Measurements from ENCODE around the gene PTPRD.

The PTPRD gene

DNA sequence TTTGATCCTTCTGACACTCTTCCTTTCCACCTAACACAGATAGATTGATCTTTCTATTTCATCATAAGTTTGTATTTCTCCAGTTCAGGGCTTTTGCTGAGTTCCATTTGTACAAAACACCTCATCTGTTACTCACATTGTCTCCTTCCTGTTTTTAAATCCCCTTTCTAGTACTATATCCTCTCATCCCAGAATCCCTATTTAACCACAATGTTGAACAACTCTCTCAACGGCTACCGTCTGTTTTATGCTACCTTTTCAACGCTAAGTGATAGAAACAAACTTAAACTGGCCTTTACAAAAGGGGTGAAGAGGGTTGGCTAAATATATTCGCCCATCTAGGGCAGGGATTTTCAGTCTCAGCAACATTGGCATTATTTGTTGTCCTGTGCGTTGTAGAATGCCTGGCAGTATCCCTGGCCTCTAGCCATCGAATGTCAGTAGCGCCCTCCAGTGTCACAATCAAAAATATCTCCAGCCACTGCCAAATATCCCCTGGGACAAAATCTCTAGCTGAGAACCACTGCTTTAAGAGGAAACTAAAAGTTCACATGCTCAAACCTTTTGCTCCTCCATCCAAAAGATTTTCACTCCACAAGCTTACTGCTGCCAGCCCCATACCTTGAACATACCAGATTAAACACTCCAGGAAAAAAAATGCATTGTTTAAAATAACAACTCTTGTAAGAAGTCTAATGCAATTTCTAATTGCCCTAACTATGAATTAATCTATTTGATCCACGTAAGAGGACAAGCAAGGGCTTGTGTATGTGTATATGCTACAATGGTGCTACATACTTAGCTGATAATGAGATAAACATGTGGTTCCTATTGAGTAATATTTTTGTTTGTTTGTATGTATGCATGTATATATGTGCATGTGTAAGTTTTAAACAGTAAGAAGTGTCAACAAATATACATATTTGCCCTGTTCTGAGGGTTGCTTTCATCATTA is 344.0 kb downstream of the PTPRD start:
- DNase-seq (ENCODE audit: low read depth in 3 of 3): no peak

DNA sequence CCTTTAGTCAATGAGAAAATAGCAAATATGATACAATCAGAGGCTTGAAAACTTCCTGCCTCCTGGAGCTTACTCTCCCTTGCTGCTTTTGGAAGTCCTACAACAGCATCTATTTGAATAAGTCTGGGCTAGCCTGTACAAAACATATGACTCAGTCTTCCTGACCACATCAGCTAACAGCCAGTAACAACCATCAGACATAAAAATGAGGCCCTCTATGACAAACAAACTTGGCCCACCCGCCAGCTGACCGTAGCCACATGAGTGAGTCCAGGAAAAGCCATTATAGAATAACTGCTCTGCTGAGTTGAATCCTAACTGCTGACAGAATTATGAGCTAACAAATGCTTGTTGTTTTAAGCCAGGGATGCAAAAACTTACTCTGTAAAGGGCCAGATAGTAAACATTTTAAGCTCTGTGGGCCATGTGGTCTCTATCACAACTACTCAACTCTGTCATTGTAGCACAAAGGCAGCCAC is 347.6 kb downstream of the PTPRD start:
- no peak for DNase-seq (ENCODE audit: low read depth in 3 of 3)

DNA sequence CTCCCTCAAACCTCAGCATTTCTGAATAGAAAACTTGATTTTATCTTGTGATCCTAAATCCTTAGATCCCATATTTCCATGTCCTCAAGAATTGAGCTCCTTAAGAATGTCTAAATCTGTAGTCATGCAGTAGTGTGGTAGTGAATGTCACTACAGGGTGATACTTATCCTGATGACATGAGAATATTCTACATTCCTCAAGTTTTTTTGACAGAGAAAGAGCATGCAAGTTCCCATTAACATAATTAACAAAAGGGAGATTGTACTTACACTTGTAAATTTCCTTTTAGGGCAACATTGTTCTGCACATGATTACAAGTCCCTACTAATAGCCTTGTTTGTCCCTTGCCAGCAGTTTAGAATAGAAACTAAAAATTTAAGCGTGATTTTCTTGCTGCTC is 352.3 kb downstream of the PTPRD start:
- DNase-seq (ENCODE audit: low read depth in 3 of 3): no peak

DNA sequence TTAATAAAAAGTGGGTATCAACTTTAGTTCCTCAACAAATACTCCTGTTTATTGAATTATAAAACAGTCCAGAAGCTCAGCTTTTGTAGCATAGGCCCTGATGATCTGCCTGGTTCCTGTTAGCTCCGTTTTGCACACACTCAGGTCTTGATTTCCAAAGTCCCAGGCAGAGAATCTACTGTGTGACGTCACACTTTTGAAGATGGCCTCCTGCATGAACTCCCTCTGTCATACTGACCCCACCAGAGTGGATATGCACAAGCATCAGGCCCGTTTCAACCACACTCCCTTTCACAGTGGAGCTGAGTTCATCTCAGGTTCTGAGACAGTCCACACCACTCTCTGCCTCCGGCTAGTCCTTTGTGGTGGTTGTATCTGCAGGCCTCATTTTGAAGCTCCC is 353.1 kb downstream of the PTPRD start:
- no peak for DNase-seq (ENCODE audit: low read depth in 3 of 3)

DNA sequence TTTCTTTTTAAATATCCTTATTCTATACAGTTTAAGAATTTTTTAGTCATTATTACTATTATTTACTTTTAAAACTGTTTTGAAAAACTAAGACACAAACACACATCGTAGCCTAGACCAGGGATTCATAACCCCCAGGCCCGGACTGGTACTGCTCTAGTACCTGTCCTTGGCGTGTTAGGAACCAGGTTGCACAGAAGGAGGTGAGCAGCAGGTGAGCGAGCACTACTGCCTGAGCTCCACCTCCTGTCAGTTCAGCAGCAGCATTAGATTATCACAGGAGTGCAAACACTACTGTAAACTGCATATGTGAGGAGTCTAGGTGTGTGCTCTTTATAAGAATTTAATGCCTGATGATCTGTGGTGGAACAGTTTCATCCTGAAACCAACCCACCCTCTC is 357.0 kb downstream of the PTPRD start:
- DNase-seq (ENCODE audit: low read depth in 3 of 3): no peak

DNA sequence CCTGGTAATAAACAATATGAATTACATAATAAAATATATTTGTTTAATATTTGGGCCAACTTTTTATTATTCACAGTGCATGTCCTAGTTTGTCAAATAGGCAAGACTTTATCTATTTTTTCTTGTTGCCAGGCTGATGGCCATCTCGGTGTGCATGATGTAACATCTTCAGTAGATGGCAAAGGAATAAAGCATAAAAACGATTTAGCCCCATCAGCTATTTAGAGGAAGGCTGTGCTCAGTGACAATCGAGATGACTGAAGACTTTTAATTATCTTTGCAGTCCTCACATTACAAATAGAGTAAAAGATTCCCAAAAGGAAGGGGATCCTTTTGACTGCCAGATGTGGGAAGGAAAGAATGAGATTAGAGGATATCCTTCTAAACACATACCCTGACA is 358.5 kb downstream of the PTPRD start:
- no peak for DNase-seq (ENCODE audit: low read depth in 3 of 3)

DNA sequence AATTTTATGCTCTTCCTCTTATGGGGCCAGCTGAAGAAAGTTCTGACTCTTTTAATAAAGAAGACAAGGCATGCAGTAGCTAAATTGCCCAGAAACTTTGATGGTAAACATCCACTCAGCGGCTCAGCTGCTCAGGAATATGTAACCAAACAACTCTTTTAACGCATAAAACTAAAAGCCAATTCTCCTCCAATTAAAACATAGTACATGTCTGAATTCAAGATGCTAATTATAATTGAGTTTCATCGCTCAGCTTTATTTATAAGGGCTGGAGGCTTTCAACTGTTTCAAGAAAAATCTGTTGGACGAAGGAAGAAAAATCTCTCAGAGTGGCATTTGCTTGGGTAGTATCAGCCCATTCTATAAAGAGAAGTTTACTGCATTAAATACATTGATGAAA is 359.5 kb downstream of the PTPRD start:
- DNase-seq (ENCODE audit: low read depth in 3 of 3): no peak

DNA sequence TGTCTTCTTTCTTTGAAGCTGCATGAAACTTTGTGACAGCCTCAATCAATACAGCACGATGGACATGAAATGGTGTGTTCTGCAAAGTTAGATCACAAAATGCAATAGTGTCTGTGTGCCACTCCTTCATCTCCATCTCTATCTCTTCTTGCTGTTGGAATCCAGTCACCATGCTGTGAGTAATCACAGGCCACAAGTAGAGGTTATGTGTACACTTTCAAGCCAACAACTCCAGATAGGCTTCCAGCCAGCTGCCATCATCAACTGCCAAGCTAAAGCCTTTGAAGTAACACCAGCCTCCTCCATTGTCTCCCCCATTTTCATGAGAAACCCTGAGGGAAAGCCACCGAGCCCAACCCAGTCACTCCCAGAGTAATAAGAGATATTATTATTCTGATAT is 360.6 kb downstream of the PTPRD start:
- no peak for DNase-seq (ENCODE audit: low read depth in 3 of 3)

DNA sequence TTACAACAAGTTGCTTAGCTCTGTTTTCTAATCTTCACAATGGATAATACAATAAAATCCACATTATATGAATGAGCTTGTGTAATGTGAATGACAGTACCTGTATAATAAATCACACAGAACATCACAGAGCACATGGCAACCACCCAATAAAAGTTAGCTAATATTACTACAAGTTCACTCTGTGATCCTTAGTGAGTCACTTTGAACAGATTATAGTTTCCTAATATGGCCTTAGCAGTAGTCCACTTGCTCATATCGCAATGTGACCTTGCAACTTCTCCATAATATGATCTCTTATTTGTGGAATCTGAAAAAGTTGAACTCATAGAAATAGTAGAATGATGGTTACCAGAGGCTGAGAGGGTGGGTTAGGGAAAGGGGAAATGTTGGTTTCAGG is 361.3 kb downstream of the PTPRD start:
- no peak for DNase-seq (ENCODE audit: low read depth in 3 of 3)

DNA sequence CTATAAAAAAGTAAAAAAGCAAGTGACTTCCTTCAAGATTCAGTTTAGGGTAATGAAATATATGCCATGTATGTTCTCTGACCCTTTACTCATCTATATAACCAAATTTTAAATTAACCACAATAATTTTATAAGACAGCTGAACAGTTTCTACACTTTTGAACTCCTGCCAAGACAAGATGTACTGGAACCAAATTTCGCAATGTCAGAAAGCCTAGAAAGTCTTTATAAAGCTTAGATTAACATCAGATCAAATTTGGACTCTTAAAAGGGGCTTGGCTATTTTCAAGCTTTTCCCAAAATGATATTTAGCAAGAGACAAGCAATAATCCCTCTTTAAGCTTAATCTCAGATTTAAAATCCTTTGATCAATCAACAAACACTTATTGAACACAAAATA is 362.6 kb downstream of the PTPRD start:
- no peak for DNase-seq (ENCODE audit: low read depth in 3 of 3)

DNA sequence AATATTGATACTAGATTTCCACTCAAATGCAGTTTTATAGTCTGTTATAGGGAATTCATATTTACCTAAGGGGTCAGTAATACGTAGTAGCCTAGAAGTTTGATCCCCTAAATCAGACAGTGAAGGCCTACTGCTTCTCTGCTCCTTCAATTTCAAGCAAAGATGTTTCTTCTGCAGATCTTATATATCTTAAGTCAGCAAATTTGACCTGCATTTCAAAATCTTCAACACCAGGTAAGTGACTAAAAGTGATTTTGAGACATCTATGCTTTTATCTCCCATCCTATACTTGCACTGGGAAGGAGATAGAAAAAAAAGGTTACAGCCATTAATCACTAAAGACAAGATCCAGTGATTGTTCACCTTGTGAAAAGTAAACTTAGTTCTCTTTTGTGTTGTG is 363.9 kb downstream of the PTPRD start:
- no peak for DNase-seq (ENCODE audit: low read depth in 3 of 3)

DNA sequence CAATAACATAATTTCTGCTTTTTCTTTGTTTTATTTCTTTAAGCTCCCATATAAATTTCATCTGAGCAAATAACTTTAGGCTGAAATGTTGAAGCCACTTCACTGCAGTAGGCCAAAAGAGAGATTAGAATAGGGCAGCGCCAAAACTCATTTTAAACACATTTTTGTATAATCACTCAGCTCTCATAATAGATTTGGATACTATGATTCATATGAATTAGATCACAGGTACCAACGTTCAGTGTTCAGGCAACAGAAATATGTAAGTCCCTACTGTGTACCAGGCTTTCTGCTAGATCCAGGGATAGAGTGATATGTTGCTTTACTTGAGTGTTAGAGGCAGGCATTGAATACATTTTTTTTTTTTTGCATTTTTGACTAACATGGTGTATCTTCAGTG is 370.5 kb downstream of the PTPRD start:
- no peak for DNase-seq (ENCODE audit: low read depth in 3 of 3)

DNA sequence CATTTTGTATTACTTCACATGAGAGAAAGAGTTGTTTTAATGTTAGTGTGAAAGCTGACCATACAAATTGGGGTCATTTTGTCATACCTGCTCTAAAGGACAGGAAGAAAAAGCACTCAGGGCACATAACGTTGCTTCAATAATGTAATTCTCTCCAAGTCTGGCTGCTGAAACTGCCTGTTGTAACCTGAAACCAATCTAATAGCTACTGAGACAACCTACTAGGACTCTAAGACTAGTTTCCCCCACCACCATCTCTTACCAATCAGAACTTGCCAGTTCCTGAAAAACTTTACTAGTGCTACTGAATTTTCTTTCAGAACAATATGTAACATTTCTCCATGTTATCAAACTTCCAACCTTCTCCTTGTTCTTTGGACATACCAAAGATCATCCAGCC is 374.7 kb downstream of the PTPRD start:
- DNase-seq (ENCODE audit: low read depth in 3 of 3): no peak

DNA sequence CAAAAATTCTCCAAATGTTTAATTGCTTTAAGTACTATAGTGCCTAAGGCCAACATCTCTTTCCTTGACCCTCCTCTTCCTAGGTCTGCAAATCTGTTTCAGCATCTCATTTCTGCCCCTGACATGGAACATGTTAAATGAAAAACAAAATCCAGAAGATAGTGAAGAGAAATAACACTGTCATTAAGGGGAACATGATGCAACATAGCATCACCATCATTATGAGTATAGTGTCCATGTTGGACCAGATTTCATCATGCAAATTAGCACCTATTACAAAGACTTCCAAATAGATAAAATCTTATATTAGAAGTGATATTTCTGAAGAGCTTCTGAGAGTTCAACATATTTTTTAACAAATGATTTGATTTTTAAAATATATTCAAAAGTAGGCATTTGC is 375.2 kb downstream of the PTPRD start:
- DNase-seq (ENCODE audit: low read depth in 3 of 3): no peak

DNA sequence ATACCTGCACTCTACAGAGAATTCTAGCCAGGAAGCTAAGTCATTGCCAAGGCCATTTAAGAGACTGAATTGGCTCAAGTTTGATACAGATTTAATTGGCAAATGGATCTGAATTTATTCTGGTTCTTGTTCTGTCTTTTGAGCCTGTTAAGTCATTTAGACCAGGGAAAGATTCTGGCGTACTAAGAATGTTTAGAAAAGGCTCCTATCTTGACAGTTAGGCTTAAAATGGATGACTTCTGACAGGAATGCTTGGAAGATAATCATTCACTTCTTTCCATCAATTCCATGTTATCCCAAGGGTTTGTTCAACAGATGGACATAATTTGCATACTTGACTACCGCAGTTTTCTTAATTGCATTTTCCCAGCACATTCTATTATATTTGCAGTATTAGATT is 376.6 kb downstream of the PTPRD start:
- no peak for DNase-seq (ENCODE audit: low read depth in 3 of 3)

DNA sequence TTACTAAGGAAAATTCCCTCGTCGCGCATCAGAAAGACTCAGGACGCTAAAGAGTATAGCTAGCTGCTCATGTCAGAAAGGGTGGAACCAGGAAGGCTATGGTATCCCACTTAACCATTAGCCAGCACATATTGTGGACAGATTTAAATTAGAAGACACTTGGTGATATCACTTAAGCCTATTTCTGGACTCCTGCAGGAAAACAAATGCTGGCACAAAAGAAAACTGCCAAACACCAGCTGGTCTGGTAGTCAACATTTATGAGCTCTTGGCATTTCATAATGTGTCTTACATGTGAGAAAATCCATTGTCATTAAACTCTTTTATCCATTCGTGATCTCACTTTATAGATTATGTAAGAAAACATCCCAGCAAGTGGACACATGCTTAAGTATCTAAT is 377.4 kb downstream of the PTPRD start:
- DNase-seq (ENCODE audit: low read depth in 3 of 3): no peak

DNA sequence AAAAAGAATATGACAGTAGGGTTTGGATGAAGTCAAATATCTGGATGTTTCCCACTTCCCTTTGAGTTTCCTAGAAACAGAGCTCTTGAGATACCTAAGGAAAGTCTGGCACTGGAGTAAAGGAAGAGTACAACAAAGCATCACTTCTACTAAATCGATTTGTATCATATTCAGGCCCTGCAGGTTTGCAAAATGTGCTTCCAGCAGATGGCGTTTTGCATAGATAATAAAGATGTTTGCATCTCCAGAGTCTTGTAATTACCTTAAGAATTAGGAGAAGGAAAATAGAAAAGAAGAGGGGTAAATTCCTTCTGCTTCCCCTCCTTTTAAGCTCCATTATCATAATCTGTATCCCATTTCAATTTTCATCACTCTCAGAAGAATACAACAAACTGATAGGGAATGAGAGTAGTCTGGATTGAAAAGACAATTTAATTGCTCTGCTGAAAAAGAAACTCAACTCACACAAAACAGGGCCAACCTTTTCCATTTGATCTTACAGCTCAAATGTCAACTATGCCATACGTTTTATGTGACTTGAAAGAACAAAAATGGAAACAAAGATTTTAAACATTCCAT is 380.4 kb downstream of the PTPRD start:
- DNase-seq (ENCODE audit: low read depth in 3 of 3): no peak

DNA sequence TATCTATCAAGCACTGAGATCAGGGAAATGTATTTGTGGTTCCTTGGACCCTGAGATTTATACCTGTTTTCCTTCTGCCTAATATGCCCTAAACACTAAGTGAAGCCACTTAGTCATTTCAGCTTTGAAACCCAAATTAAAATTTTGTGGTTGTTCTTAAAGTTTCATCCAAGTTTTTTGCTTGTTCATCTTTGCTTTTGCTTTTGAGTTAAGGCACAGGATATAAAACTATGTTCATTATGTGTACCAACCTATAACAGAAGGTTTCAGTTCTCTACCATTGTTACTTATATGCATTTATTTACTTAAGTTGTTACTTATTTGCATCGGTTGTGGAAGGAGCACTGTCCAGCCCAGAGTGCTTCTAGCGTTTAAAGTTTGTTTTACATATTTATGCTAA is 382.3 kb downstream of the PTPRD start:
- DNase-seq (ENCODE audit: low read depth in 3 of 3): no peak

DNA sequence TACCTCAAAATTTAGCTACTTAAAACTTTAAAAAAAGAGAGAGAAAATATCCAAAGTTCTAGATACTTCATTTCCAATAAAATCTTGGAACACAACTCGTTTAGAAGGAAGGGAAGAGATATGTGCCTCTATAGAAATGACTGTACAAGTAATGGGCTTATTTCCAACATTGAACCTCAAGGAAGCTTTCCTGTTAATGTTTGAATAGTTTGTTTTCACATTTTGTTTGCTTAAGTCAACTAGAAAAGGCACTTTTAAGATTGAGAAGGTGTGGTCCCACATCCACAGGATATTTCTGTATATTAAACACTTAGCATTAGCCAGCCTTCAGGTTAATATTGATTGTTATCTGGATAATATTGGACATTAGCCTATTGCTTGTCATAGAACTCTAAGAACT is 384.7 kb downstream of the PTPRD start:
- DNase-seq (ENCODE audit: low read depth in 3 of 3): no peak

DNA sequence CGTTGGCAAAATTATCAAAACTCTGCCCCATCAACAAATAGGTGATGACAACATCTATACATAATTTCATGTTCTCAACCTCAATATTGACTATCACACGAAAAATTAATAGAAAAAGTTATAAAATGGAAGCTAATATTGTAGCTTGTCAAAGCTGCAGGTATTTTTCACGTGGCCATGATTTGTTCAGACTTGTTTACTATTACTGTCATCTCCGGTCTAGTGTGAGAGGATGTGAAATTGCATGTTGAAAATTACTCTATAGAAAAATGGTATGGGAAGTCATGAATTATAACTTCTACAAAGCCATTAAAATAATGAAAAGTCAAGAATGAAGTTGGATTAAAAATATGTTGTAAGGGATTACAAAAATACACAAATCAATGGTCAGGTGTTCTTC is 385.8 kb downstream of the PTPRD start:
- no peak for DNase-seq (ENCODE audit: low read depth in 3 of 3)

DNA sequence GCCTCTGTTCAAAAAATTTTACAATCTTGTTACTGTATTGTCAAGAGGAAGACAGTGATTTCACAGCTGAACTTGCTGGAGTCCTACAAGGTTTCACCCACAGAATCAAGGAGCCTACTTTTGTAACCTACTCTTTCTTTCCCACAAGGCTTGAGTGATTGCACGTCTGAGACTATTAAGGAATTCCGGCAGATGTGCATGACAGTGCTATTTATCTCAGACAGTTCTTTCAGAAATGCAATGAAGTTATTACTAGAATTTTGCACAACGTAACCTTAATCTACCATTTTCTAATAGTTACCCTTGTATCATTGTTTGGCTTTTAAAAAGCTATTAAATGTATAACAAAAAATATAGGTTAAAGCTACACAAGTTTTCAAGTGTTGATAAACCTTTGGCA is 400.1 kb downstream of the PTPRD start:
- DNase-seq (ENCODE audit: low read depth in 3 of 3): no peak

DNA sequence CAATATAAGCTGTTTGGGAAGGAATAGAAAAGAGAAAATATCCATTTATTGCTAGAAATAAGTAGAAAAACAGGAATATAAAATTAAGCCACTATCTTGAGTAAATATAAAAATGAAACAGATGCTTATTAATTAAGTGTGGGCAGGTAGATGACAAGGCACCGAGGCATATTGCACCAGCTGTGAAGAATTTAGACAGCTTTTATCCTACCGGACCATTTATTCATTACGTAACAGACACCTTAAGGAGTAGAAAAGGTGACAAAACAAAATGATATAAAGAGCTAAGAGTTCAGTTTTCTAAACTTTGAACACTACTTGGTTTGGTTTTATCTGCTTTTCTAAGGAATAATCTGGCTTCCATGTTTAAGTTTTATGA is 404.1 kb downstream of the PTPRD start:
- DNase-seq (ENCODE audit: low read depth in 3 of 3): no peak

DNA sequence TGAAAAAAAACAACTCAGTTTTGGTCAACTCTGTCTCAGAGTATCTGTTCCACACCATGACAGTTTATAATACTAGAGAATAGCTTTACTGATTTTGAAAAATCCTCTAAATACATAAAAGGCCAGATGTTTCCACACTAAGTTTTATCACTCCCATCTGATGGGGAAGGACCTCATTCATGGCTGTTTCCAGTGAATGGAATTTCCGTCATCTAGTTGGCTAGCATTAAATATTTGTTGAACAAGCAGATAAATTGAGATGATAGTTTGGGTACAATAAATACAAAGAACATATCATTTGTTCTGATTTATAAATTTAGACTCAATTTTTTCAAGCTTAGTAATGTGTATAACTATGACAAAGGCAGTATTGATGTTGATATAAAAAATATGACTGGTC is 408.5 kb downstream of the PTPRD start:
- DNase-seq (ENCODE audit: low read depth in 3 of 3): no peak

DNA sequence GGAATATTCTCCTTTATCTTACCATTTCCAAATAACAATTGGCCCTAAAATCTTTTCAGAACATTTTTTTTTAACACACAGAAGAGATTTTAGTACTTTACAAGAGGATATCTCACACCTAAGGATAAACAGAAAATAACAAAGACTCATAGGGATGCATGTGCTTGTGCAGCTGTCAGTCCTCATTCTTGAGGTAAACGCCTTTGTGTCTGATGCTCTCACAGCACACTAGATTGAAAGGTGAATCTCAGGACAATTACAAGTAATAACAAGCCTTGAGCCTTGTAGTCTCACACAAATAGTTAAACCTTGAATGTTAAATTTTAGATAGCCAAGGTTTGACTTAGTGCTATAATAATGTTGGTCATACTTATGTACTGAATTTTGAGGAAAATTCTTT is 439.2 kb downstream of the PTPRD start:
- DNase-seq (ENCODE audit: low read depth in 3 of 3): no peak
